GM19023 (cell line): Measurements from ENCODE around the gene CA4.

ENCODE experiments used
- ATAC-seq: cut with Tn5 transposase; IDR thresholded peaks from one replicate; pipeline ENCODE4 v1.9.1; 2021; ENCODE audit warnings: mild to moderate bottlenecking, moderate library complexity; ENCODE audit not compliant: unreplicated experiment

Gene CA4

DNA sequence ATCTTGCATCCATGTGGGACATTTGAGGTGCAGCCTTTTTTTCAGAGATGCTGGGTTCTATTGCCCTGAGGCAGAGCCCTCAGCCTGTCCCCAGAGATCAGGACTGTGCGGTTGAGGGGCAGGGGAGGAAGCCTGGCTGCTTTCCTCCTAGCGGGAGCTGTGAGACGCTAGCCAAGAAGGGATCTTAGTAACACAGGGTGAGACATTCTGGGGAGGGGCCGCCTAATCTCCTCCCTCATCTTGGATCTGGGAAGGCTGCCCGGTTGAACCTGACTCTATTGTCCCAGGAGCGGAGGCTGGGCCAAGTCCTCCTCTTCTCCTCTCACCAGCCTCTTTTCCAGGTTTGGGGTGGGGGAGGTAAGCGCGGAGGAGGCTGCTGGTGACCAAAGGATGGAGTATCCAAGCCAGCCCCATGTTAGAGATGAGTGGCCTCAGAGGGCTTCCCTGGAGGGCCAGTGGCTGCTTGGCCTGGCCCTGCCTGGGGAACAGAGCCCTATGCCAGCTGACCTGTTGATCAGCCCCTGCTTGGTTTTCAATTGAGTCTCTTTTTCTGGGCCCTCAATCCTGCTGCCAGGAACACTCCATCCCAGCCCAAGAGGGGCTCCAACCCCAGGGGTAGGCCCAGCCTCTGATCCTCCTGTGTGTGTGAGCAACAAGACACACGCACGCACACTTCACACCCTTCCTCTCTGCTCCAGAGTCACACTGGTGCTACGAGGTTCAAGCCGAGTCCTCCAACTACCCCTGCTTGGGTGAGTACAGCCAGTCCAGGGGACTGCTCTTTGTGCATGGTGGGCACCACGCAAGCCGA, 5.0 kb downstream of the CA4 start:
- ATAC-seq, result no peak

DNA sequence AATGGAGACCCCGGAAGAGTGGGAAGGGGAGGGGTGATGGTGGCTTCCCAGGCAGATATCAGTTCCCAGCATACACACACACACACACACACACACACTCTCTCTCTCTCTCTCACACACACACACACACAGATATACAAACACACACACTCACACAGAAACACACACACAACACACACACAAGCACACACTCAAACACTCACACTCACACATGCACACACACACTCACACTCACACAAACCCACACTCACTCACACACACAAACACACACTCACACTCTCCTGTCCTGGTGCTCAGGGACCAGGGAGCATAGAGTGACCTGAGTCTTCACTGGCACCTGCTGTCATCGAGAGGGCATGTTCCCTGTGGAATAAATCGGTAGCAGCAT, 5.6 kb downstream of the CA4 start:
- no peak for ATAC-seq

GRCh38 chr17:60155815-60156214, 6.0 kb downstream of the CA4 start:
- ATAC-seq, result no peak

DNA sequence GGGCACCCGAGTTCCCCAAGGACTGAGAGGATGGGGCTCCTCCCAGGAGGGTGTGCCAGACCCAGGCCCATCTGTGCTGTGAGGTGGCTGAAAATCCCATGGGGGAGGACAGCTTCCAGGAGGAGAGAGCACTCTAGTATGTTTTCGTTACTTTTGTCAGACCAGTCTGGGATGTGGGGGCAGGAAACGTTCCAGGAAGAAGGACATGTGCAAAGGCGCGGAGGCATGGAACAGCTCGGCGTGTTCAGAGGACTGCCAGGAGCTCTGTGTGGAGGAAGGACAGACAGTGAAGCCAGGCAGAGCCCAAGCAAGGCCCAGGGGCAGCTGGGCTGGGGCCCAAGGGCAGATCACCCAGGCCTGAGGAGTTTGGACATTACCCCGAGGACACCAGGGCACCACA, 7.0 kb downstream of the CA4 start:
- no peak for ATAC-seq

DNA sequence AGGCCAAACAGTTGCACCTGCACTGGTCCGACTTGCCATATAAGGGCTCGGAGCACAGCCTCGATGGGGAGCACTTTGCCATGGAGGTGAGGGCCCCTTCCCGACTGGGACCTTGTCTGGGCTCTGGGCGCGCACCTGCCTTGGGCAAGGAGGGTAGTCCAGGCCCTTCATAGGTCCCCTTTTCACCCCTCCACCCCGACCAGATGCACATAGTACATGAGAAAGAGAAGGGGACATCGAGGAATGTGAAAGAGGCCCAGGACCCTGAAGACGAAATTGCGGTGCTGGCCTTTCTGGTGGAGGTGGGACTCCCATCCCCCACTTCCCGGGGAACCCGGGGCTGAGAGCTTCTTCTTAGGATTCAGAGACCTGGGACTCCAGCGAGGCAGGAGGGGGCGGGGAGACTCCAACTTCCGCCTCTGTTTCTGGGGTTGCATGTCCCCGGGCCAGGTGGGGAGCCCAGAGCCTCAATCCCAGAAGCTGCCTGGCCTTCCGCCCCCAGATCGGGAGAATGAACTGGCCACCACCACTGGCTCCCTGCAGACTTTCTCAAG, 7.8 kb downstream of the CA4 start:
- no peak for ATAC-seq

DNA sequence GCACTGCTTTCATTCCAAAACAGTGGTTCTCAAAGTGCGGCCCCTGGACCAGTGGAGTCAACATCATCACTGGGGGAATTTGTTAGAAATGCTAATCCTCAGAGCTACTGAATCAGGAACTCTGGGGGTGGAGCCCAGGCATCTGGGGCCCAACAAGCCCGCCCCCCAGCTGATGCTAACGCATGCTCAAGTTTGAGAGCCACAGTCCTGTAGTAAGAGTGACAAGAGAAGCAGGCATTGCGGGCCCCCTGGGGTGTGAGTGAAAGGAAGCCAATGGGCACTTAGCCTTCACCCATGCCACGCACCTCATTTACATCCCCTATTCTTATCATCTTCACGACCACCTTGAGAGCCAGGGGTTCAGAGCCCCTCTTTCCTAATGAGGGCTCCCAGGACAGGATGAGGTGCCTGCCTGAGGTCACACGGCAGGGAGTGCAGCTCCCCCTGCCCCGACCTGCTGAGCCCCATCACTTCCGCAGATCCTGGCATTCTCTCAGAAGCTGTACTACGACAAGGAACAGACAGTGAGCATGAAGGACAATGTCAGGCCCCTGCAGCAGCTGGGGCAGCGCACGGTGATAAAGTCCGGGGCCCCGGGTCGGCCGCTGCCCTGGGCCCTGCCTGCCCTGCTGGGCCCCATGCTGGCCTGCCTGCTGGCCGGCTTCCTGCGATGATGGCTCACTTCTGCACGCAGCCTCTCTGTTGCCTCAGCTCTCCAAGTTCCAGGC, 9.1 kb downstream of the CA4 start:
- no peak for ATAC-seq

GRCh38 chr17:60159479-60159866, 9.7 kb downstream of the CA4 start:
- ATAC-seq, result no peak

DNA sequence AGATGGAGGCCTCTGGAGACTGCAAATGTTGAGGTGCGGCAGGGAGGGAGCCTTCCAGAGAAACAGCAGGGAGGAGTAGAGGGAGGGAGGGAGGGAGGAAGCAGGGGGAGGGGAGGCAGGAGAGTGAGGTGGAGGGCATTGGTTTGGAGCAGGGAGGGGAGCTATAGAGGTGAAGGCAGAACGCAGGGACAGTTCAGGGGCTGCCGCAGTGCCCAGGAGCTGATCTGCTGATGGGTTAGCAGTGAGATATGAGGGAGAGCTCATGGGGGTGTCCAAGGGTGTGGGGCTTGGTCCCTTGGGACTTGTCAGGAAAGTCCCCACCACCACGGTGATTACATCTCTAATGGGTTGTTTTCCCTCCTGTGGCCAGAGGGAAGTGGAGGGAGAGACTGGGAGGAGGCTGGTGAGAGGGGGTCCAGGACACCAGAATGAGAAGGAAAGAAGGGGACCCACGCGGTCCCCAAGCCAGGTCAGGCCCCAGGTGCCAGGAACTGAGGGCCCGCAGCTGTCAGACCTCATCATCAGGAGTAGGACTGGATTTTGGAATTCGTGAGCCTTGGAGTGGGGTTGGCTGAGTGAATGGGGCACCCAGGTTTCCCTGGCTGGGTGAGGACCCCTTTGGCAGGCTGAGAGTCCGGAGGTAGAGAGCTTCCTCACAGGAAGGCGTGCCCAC, 11.2 kb downstream of the CA4 start:
- no peak for ATAC-seq

DNA sequence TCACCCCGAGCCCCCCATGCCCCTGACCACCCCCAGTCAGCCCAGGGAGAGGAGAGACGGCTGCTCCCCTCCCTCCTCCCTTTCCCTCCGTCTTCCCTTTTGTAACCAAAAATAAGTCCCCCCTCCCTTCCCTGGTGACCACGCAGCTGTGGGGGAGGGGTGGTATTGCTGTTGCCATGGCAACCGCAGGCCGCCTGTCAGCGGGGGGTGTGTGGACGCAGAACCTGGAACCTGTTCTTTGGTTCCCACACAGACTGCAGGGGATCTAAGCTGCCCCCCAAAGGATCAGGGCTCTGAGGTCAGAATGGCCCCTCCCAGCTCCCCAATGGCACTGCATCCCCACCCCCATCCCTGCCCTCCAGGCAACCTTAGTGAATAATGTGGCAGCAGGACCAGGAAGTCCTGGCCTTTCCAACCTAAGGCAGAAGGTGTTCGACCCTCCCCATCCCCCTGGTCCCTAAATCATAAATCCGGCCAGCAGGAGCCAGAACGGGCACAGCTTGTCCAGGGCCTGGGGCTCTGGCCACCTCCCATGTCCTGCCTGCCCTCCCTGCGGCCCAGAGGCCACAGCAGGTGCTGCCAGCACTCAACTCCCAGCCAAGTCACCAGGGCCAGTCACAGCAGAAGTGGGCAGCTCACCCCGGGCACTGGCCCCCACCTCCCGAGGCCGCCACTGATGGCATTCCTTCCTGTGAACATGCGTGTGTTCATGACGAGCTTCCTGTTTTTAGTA, 12.0 kb downstream of the CA4 start:
- no peak for ATAC-seq

GRCh38 chr17:60163108-60163784, 13.5 kb downstream of the CA4 start:
- no peak for ATAC-seq

GRCh38 chr17:60164164-60164563, 14.4 kb downstream of the CA4 start:
- ATAC-seq, result no peak

DNA sequence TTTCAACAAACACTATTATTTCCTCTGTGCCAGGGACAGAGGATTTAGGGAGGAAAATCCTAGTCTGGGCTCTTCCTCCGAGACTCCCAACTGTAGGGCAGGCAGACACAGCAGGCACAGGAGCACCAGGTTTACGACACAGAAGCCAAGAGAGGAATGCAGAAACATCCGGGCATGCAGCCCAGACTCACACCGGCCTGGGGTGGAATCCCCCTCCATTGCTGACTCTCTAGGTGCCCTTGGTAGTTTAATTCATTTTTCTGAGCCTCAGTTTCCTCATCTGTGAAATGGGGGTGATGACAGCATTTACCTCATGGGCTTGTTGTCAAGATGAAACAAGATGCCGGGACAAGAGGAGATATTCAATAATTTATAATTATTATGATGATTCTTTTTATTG, 14.9 kb downstream of the CA4 start:
- no peak for ATAC-seq

DNA sequence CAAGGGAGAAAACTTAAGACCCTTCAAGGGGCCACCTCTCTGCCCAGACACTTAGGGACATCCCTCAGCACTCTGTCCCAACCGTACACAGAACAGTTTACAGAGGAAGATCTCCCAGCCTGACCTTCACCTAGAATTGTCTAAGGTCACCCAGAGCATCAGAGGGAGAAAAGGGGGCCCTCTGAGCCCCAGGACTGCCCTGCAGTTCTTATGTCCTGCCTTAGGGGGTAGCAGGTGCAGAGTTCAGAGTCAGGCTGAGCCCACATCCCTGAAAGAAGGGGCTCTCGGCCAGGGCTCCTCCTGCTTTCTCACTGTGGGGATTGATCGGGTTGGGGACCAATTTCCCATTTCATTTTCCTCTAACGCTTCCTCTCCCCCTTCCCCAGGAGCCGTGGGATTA, 15.4 kb downstream of the CA4 start:
- no peak for ATAC-seq

DNA sequence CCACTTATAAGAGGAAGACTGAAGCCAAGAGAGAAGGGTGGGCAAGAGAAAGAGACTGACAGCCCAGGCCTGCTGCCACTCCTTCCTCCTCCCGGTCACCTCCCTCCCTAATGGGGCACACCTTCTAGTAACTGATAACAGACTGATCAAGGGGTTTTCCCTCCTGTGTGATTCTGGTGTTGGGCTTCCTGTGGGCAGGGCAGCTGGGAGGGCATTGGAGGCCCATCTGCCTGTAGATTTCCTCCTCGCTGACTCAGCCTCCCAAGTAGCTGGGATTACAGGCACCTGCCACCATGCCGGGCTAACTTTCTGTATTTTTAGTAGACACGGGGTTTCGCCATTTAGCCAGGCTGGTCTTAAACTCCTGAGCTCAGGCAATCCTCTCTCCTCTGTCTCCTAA, 16.2 kb downstream of the CA4 start:
- no peak for ATAC-seq

DNA sequence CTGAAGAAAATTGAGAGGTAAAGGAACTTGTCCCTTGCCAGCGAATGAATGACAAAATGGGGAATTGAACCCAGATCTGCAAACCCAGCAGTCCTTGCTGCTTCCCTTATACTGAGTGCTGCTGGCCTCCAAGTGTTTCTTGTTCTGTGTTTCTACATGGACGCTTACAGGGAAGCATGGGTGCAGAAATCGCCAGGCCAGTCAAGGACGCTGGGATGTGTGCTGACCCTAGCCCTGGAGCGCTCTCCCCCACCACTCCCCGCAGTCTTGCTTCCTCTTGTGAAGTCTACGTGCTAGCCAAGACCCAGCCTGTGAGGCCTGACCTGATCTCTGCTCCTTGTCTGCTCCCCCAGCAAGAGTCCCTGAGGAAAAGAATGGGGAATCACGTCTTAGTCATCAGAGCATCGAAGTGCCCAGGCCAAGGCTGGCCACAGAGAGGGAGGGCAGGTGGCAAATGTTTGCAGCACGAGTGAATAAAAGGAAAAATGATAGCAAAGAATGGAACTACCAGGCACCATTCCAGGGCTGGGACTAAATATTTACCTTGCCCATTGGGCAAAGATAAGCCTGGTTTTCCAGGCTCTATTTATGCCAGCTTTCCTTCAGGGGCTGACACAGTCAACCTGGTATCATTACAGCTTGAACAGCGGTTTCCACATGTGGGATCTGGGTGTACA, 17.4 kb downstream of the CA4 start:
- ATAC-seq, result no peak

- ATAC-seq, result no peak
Observed at GRCh38 chr17:60168654-60169053, 18.9 kb downstream of the CA4 start.

DNA sequence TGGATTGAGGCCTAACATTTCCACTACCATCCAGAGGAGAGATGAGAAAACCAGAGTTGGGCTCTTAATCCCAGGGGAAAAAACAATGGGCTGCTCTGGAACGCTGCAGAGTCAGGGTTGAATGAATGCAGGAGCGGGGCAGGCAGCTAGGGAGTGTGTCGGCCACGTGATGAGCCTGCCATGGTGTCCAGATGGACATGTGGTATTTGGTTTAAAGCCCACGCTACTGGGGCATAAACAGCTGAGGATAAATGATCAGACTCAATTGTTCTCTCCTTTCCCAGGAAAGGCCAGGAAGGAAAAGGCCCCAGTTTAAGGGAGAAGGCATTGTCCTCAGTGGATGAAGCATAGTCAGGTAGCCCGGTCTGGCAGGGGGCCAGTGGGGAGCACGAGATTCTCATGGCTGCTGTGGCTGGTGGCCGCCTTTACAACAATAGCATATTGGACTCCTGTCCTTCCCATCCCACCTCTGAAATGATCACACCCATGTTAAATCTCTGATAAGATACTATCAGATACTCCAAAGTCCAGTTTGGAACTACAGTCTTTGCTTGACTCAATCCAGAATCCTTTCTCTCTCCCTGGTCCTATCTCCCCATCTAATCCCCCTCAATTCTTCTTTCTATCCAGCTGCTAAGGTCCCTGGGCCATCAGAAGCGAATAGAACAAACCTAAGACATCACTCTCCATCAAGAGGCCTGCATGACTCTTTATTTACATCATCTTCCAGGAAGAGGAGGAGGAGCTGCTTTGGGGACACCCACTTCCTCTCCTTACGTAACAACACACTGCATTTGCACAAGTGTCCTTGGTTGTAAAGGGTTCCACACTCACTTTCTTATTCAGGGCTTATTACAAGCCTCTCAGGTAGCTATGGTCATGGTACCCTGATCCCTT, 20.4 kb downstream of the CA4 start:
- ATAC-seq, result no peak

DNA sequence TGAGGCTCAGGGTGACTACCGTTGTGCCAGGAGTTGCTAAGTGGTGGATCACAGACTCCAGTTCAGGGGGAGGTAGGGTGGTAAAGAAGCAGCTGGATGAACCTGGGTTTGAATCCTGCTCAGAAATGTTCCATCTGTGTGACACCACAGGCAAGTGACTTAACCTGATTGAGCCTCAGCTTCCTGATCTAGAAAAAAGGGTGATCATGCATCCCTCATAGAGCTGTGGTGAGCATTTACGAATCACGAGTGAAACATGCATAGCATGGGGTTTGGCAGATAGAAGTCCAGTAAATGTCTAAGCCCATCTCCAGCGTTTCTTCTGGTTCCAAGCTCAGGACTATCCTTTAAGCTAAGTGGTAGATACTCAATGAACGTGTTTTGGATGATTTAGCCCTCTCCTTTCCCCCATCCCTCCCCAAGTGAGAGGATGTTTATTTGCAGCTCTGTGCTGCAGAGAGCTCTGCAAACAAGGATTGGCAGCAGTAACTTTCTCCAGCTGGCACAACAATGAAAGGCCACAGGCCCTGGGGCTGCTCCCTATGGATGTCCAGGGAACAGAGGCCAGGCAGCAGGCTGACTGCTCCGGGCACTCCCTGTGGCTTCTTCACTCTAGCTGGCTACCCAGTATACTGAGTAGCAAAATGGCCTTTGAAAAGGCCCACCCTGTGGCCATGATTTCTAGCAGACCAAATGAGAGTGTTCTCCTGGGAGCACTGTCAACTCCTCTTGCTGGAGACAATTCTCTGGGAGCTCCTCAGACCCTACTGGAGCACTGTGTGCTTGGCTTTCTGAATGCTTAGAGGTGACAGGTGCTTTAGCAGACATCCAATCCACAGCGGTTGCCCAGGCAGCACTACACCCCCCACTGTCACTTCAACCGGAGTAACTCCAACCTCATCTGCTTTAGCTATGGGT, 21.3 kb downstream of the CA4 start:
- ATAC-seq, result no peak
